ENCODE results near the gene L3MBTL4.

L3MBTL4 gene

GRCh38 chr18:5969355-5969988, 445.2 kb downstream of the L3MBTL4 start:
- no peak for DNase-seq (ENCODE audit: low read depth in 2 of 3, low spot score in 2 of 3)

- no peak for DNase-seq (ENCODE audit: low read depth in 2 of 3, low spot score in 2 of 3)
These were observed 447.0 kb downstream of the L3MBTL4 start for GRCh38 chr18:5967666-5968065.

- no peak for DNase-seq (ENCODE audit: low read depth in 2 of 3, low spot score in 2 of 3)
These were observed 447.7 kb downstream of the L3MBTL4 start for GRCh38 chr18:5967007-5967406.

- DNase-seq (ENCODE audit: low read depth in 2 of 3, low spot score in 2 of 3): no peak
These were observed 448.2 kb downstream of the L3MBTL4 start for GRCh38 chr18:5966514-5966913.

GRCh38 chr18:5964996-5965395, 449.7 kb downstream of the L3MBTL4 start:
- no peak for DNase-seq (ENCODE audit: low read depth in 2 of 3, low spot score in 2 of 3)

- DNase-seq (ENCODE audit: low read depth in 2 of 3, low spot score in 2 of 3): no peak
These were observed 450.1 kb downstream of the L3MBTL4 start for GRCh38 chr18:5964596-5964995.

GRCh38 chr18:5964108-5964507, 450.6 kb downstream of the L3MBTL4 start:
- no peak for DNase-seq (ENCODE audit: low read depth in 2 of 3, low spot score in 2 of 3)

- no peak for DNase-seq (ENCODE audit: low read depth in 2 of 3, low spot score in 2 of 3)
These were observed 451.4 kb downstream of the L3MBTL4 start for GRCh38 chr18:5963267-5963666.

- no peak for DNase-seq (ENCODE audit: low read depth in 2 of 3, low spot score in 2 of 3)
These were observed 452.3 kb downstream of the L3MBTL4 start for GRCh38 chr18:5962362-5962761.

- no peak for DNase-seq (ENCODE audit: low read depth in 2 of 3, low spot score in 2 of 3)
These were observed 452.9 kb downstream of the L3MBTL4 start for GRCh38 chr18:5961828-5962150.

- no peak for DNase-seq (ENCODE audit: low read depth in 2 of 3, low spot score in 2 of 3)
These were observed 453.4 kb downstream of the L3MBTL4 start for GRCh38 chr18:5961097-5961827.

- no peak for DNase-seq (ENCODE audit: low read depth in 2 of 3, low spot score in 2 of 3)
These were observed 455.9 kb downstream of the L3MBTL4 start for GRCh38 chr18:5958822-5959221.

GRCh38 chr18:5955861-5956260, 458.9 kb downstream of the L3MBTL4 start:
- no peak for DNase-seq (ENCODE audit: low read depth in 2 of 3, low spot score in 2 of 3)

GRCh38 chr18:5951515-5952091, 463.1 kb downstream of the L3MBTL4 start:
- DNase-seq (ENCODE audit: low read depth in 2 of 3, low spot score in 2 of 3): no peak

GRCh38 chr18:5948781-5949180, 465.9 kb downstream of the L3MBTL4 start:
- no peak for DNase-seq (ENCODE audit: low read depth in 2 of 3, low spot score in 2 of 3)

GRCh38 chr18:5948237-5948636, 466.5 kb downstream of the L3MBTL4 start:
- DNase-seq (ENCODE audit: low read depth in 2 of 3, low spot score in 2 of 3): no peak

- DNase-seq (ENCODE audit: low read depth in 2 of 3, low spot score in 2 of 3): no peak
These were observed 470.3 kb downstream of the L3MBTL4 start for GRCh38 chr18:5944448-5944847.

GRCh38 chr18:5943514-5943913, 471.2 kb downstream of the L3MBTL4 start:
- no peak for DNase-seq (ENCODE audit: low read depth in 2 of 3, low spot score in 2 of 3)

- DNase-seq (ENCODE audit: low read depth in 2 of 3, low spot score in 2 of 3): no peak
These were observed 472.1 kb downstream of the L3MBTL4 start for GRCh38 chr18:5942591-5942990.

GRCh38 chr18:5941890-5942289, 472.8 kb downstream of the L3MBTL4 start:
- DNase-seq (ENCODE audit: low read depth in 2 of 3, low spot score in 2 of 3): no peak

- no peak for DNase-seq (ENCODE audit: low read depth in 2 of 3, low spot score in 2 of 3)
These were observed 474.7 kb downstream of the L3MBTL4 start for GRCh38 chr18:5939801-5940667.

GRCh38 chr18:5937795-5938194, 476.9 kb downstream of the L3MBTL4 start:
- no peak for DNase-seq (ENCODE audit: low read depth in 2 of 3, low spot score in 2 of 3)

All from activated CD8-positive, alpha-beta memory T cell treated with anti-CD3 and anti-CD28 coated beads for 48 hours (primary cell).